GM21737 (cell line): ENCODE measurements around the gene HMGCR.

ENCODE experiments used
- ATAC-seq: cut with Tn5 transposase; IDR thresholded peaks from one replicate; pipeline ENCODE4 v1.9.1; 2021; ENCODE audit warnings: mild to moderate bottlenecking, moderate library complexity; ENCODE audit not compliant: unreplicated experiment

HMGCR gene

DNA sequence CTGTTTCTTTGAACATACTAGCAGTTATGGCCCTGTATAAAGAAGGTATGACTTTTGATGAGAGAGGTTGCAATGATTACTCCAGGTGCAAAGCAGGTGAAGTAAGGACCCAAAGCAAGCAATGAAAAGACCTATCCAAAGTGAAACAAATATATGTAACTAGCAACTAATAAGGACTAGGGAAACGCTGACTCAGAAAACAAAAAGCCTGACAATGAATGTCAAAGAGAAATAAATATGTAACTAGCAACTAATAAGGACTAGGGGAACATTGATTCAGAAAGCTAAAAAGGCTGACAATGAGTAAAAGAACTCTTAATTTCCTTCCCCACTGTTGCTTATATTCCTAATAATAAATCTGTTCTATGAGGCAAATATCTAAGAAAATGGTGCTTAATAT is 43.1 kb downstream of the HMGCR start:
- no peak for ATAC-seq

DNA sequence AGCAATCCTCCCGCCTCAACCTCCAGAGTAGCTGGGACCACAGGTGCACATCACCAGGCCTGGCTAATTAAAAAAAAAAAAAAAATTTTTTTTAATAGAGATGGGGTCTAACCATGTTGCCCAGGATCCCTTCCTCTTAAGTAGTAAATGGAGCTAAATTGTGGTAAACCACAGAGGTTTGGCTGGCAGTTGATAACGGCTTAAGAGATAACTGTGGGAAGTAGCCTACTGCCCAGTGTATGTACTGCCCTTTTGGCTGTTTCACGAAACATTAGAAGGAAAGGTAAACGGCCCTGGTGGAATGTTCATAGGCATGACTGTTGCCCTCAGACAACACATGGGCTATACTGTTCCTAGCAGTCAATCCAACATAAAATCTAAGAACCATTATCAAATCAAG is 44.4 kb downstream of the HMGCR start:
- no peak for ATAC-seq

DNA sequence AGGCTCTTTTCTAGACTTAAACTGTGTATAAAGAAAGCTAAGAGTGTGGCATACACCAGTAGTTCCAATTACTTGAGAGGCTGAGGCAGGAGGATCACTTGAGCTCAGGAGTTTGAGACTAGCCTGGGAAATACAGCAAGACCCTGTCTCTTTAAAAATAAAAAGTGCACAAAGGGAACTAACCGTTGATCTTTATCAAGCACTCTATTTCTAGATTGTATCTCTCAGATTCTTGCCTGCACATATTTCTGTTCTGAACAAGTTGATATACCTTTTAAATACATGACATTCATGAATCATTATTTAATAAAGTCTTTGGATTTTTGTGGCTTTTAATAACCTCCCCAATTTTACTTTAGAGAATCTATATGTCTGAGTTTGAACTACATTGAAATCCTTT is 47.2 kb downstream of the HMGCR start:
- no peak for ATAC-seq

DNA sequence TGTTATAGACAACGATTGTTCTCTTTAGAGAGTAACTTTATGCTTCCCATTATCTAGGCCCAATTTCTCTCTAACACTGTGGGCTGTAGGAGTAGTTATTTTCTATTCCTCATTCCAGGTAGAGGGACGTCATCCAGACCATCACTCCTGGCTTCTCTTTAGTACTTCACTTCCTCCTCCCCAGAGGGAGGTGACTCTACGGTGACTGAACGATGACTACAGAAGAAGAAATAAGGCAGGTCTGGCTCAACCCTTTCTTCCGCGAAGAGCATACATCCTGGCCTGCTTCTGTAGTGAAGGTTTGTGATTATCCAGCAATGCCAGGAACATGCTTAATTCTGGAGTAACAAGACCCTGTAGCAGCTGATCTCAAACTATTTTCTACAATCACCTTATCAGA is 50.8 kb downstream of the HMGCR start:
- no peak for ATAC-seq

DNA sequence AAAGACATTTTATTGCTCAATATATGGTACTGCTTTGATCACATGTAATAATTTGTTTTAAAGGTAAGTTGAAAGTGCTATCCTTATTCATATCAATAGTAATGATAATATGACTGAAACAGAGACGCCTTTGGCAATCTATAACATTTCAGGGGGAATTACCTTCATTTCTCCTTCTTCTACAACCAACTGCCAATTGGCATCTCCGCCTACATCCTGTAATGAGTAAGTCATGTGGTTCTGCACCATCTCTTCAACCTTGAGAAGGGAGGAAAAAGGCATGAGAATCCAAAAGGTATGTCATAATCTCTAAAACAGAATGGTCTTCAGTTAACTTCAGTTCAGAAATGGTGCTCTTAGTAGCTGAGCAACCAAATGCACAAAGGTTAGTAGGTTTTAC is 52.4 kb downstream of the HMGCR start:
- ATAC-seq: no peak

DNA sequence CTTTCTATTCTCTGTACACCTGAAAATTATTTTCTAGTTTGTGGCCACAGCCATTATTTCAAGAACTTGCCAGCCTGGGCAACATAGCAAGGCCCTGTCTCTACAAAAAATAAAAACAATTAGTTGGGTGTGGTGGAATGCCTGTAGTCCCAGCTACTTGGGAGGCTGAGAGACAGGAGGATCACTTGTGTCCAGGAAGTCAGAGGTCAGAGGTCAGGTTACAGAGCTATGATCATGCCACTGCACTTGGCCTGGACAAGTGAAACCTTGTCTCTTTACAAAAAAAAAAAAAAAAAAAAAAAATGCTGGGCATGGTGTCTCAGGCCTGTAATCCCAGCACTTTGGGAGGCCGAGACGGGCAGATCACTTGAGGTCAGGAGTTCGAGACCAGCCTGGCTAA is 58.3 kb downstream of the HMGCR start:
- no peak for ATAC-seq

DNA sequence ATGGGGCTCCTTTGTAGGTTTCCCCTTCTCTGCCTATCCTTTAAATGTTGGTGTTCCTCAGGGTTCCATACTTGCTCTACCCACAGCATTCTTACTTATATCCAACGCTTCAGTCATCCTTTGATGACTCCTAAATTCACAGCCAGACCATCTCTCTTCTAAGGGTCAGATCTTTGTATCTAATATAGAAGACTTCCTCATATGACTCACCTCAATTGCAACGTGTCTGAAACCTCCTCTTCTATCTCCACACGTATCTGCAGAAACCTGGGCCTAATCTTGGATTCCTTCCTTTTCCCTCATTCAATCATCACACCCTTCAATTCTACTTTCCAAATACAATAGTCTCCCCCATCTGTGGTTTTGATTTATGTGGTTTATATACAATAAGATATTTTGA is 68.3 kb downstream of the HMGCR start:
- no peak for ATAC-seq
